Measurements from ENCODE around the gene ADAM12. TPM values are rescaled to one million over a fixed set of nuclear protein-coding genes. Genes with fewer than 3 reads are reported as not detected.

Gene ADAM12
- total and polyA plus RNA-seq, 9 of the 15 experiments (the other 6 are each of a cell fraction or from before 2014, with no cell fraction given), result not detected

- no peak overlapping the region for H3K9ac ChIP-seq (ENCODE audit: insufficient read depth in 1 of 2, low read depth in 2 of 2, low read length in 2 of 2)
- no peaks in the 10 kb centered on the region for H3K36me3 ChIP-seq (ENCODE audit: control insufficient read depth, insufficient read depth, low read length)
- no peak overlapping the region for H3K4me3 ChIP-seq
- H3K27me3 ChIP-seq (ENCODE audit: control insufficient read depth in 2 of 2, insufficient read depth in 2 of 2, low read length in 2 of 2), result no peaks in the 10 kb centered on the region
- no TSS peak for BruUV-seq (replicated peaks)
- H3K9me3 ChIP-seq (replicated peaks; ENCODE audit: control insufficient read depth, insufficient read depth, low read depth, low read length), result 0 out of 2 replicates have a peak, but pooled peaks cover 2% of the 10 kb centered on the region
- ChIA-PET CTCF (ENCODE audit: low intra/inter-chr PET ratio) (no interaction called here), POLR2A (no interaction called here)
- intact Hi-C loops (cut with micrococcal nuclease) (no loop called here), in situ Hi-C loops (cut with MboI) (no loop called here)
- no peaks in the 10 kb centered on the region for H3K79me2 ChIP-seq (ENCODE audit: control insufficient read depth, insufficient read depth, low read length)
- H2AFZ ChIP-seq (ENCODE audit: low read depth, low read length), result no peak overlapping the region
- FAIRE-seq, result no peak
- no peak overlapping the region for H3K27ac ChIP-seq (ENCODE audit: extremely low read depth, low read depth, low read length)
- H3K4me1 ChIP-seq (replicated peaks in 1 of 2; ENCODE audit: control insufficient read depth in 2 of 2, insufficient read depth in 2 of 2, low read length in 2 of 2), result no peaks in the 10 kb centered on the region; a peak in 1 of 5 replicates
- no peak overlapping the region for H3K4me2 ChIP-seq (ENCODE audit: insufficient read depth, low read length)
- TF ChIP-seq ZNF316 (IDR thresholded peaks at IDR 0.05) (peak; percentile 86), MAFK (IDR thresholded peaks at IDR 0.05; ENCODE audit: low read length) (peak; percentile 90), C11orf30 (IDR thresholded peaks at IDR 0.05; ENCODE audit: low read depth) (peak; percentile 86), E2F1 (CRISPR knock-in tag; IDR thresholded peaks at IDR 0.05) (no peak), NFE2 (IDR thresholded peaks at IDR 0.05; ENCODE audit: low read depth) (peak; percentile 73), SNIP1 (IDR thresholded peaks at IDR 0.05; ENCODE audit: low read depth) (no peak), MAFF (IDR thresholded peaks at IDR 0.05; ENCODE audit: low read length) (peak; percentile 91), FOSL1 (tag; conservative IDR thresholded peaks at IDR 0.05) (no peak), MAFG (tag; conservative IDR thresholded peaks at IDR 0.05) (peak; percentile 93), NFE2L1 (tag; IDR thresholded peaks at IDR 0.05; ENCODE audit: borderline replicate concordance, low read depth) (peak; percentile 47; the same call in 1 of the 2 replicates)
- no peak for DNase-seq (ENCODE audit: extremely low read depth in 1 of 4, low spot score in 3 of 4)
- no peaks in the 10 kb centered on the region for H3K9me1 ChIP-seq (ENCODE audit: control insufficient read depth, insufficient read depth, low read length)
- ATAC-seq, result no peak
- WGBS (ENCODE audit: insufficient coverage, low coverage, missing lambda C conversion rate), result 7% methylated on average over 7 of the region's 7 CpGs
- H4K20me1 ChIP-seq (replicated peaks; ENCODE audit: control insufficient read depth, insufficient read depth, low read length), result no peaks in the 10 kb centered on the region
These were observed 240.2 kb downstream of the ADAM12 start for GRCh38 chr10:126147866-126148587.

Measured in K562 (cell line).